GM12801 (cell line): ENCODE measurements around the gene RBBP7.

Experiments used
- TF ChIP-seq, protein P1 (sequence below): IDR thresholded peaks from one replicate; pipeline ENCODE4 v1.5.1; 2011; ENCODE audit warnings: control low read depth; ENCODE audit not compliant: insufficient read length; ENCODE audit errors: extremely low read depth

RBBP7 gene

DNA sequence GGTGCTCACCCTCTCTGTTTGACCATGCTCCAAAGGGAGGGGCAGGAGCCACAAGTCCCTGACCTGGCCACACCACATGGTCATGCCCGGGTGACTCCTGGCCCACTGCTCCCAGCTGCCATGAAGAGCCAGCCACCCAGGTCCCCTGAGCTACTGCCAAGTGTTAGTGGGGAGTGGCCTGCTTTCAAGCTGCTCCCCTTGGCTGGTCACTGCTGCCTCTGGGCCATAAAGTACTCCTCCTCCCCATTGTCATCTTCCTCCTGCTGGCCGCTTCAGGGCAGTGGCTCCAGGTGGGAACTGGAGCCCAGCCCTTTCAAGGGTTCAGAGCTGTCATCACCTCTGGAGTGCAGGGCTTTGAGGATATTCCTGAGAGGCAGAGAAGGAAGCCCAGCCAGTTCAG lies 27.3 kb upstream of the RBBP7 start:
- TF ChIP-seq, protein P1, sequence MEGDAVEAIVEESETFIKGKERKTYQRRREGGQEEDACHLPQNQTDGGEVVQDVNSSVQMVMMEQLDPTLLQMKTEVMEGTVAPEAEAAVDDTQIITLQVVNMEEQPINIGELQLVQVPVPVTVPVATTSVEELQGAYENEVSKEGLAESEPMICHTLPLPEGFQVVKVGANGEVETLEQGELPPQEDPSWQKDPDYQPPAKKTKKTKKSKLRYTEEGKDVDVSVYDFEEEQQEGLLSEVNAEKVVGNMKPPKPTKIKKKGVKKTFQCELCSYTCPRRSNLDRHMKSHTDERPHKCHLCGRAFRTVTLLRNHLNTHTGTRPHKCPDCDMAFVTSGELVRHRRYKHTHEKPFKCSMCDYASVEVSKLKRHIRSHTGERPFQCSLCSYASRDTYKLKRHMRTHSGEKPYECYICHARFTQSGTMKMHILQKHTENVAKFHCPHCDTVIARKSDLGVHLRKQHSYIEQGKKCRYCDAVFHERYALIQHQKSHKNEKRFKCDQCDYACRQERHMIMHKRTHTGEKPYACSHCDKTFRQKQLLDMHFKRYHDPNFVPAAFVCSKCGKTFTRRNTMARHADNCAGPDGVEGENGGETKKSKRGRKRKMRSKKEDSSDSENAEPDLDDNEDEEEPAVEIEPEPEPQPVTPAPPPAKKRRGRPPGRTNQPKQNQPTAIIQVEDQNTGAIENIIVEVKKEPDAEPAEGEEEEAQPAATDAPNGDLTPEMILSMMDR, result no peak

DNA sequence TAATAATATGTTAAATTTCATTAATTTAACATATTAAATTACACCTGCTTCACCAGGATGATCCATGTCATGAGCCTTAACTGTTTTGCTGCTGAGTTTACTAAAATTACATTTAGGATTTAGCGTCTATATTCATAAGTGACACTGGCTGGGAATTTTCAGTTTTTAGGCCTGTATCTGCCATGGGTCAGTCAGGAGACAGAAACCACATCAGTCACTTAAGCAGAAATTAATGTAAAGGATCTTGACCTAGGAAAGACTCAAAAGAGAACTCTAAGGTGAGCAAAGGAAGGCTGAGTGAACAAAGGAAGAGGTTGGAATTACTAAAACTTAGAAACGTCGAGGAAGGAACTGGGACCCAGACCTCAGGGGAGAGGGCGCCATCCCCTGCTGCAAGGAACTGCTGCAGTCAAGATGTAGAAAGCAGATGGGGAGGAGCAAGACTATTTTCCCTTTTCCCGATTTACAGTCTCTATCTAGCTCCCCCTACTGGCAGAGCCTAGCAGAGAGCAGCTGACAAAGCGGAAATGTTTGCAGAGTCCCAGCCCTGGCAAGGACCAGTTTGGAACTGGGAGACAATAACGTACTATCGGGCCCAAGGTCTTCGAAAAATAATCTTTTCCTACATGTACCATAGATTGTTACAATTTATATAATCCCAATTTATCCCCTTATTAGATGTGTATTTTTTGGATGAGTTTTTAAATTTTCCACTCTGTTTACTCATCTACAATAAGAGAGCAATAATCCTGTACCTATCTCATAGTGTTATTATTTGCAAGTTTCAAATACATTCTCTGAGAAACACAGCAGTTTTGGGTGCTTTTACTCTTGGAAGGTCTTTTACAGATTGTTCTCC lies 22.6 kb upstream of the RBBP7 start:
- TF ChIP-seq, protein P1, result peak; percentile 3

DNA sequence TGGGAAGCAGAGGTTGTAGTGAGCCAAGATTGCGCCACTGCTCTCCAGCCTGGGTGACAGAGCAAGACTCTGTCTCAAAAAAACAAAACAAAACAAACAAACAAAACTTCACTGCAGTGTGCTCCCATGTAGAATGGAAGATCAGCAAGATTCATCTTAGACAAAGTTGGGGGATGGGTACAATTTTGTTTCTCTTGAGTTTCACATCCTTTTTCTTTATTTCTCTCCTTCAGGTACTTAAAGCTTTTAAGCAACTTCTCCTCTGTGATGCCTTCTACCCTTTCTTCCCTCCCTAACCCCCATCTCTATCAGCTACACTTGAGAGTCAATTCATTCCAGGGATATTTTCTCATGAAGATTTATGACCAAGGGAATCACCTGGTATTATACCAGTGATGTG lies 15.5 kb upstream of the RBBP7 start:
- TF ChIP-seq, protein P1, result no peak

DNA sequence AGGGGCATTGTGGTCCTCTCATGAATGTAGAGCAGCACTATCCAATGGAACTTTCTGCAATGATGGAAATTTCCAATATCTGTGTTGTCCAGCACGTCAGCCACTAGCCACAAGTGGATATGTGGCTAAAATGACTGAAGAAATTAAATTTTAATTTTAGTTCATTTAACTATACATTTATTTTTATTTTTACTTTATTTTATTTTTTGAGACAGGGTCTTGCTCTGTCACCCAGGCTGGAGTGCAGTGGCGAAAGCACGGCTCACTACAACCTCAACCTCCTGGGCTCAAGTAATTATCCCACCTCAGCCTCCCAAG lies 13.3 kb upstream of the RBBP7 start:
- TF ChIP-seq, protein P1, result no peak

DNA sequence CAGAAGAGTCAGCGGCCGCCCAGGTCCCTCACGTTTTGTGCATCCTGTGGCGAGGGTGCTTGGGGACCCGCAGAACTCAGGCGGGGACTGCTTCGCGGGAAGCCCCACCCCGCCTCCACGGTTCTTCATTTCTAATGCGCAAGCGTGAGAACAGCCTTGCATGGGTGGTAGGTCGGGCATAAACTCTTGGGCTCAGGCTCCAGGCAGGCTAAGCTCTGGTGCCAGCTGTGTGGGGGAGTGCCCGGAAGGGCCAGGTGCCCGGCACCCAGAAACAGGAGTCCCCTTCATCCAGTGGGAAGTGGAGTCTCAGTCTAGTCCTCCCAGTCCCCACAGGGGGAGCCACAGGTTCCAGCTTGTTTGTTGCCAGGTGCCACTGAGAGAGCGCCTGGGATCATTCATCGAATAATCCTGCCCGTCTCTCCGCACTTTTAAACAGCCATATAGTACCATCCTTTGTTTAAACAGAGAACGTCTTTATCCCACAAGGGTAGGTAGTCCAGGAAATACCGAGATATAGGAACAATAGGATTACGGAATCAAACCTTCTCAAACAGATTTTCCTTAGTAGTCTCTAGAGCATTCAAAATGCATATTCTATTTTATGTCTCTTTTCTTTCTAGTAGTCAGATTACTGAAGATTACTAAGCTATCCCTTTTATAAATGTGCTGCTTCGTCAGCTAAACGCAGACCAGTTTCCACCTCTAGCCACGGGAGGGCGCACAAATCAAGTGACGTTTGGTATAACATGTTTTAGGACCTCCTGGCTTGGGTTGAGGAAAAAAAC lies 12.7 kb upstream of the RBBP7 start:
- TF ChIP-seq, protein P1, result no peak

DNA sequence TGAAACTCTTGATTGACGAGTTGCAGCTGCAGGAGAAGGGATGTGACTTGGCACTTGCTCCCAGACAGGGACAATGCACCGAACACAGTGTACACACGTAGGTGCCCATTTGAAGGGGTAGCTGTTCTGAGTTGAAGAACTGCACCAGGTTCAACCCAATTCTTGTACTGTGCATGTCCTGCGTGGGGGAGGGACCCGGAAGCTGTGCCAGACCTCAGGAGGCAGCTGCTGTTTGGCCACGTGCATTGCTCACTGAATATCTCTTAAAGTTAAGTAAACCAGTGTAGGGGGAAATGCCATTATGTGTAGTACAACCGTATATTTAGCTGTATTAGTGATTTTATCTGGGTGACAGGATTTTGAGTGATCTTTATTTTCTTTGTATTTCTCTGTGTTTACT lies 12.0 kb upstream of the RBBP7 start:
- TF ChIP-seq, protein P1, result no peak

DNA sequence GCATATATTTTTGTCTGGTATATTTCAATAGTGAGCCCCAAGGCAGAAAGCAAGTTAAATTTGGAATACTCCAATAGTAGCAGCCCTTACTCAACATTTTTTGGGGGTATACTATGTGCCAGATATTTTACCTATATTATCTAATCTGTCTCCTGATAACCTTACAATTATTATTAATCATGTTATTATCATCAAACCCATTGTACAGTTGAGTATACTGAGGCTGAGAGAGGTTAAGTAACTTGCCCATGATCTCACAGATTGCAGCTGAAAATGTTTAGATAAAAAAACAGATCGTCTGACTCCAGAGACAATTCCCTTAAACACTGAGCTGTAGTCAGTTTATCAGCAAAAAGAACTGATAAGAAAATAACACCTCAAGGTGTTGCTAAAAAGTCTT lies 6.5 kb upstream of the RBBP7 start:
- TF ChIP-seq, protein P1, result no peak
